Measurements from ENCODE around the gene DYNLL1. TPM values are rescaled to one million over a fixed set of nuclear protein-coding genes. Genes with fewer than 3 reads are reported as not detected.
A peak's percentile ranks its signal among the peaks of the same experiment; 100 is the strongest.

The DYNLL1 gene
- total and polyA plus RNA-seq, 2 experiments from 2014 or later: 310 to 868 TPM

GRCh38 chr12:120536064-120536791, 40.3 kb downstream of the DYNLL1 start:
- H3F3A ChIP-seq (replicated peaks; ENCODE audit: low read depth): peaks cover 2% of the 10 kb centered on the region; the same call in 1 of the 2 replicates
- no peak for ATAC-seq
- peak overlapping the region; percentile 53 for H3K27ac ChIP-seq (ENCODE audit: low read depth)
- H2AFZ ChIP-seq: no peak overlapping the region
- H3K9me3 Mint-ChIP-seq: no peaks in the 10 kb centered on the region
- H3K4me3 ChIP-seq: peak overlapping the region; percentile 86
- no peak overlapping the region for H3K27ac Mint-ChIP-seq
- peaks cover 19% of the 10 kb centered on the region; the same call in 2 of the 3 replicates for H3K36me3 Mint-ChIP-seq (ENCODE audit: low read depth)
- no peaks in the 10 kb centered on the region for H3K36me3 ChIP-seq (ENCODE audit: insufficient read depth)
- H3K9me2 ChIP-seq (ENCODE audit: insufficient read depth): no peaks in the 10 kb centered on the region
- H3K4me2 ChIP-seq: peak overlapping the region; percentile 85
- H3K4me1 ChIP-seq (ENCODE audit: insufficient read depth): peaks cover 37% of the 10 kb centered on the region
- H3K4me1 Mint-ChIP-seq: peaks cover 27% of the 10 kb centered on the region
- no peaks in the 10 kb centered on the region for H3K27me3 ChIP-seq (ENCODE audit: insufficient read depth)
- no peak for DNase-seq (ENCODE audit: low spot score)
- TF ChIP-seq REST (IDR thresholded peaks at IDR 0.05; ENCODE audit: unreplicated experiment): no peak
- no peak for TF ChIP-seq NANOG (IDR thresholded peaks at IDR 0.05; ENCODE audit: borderline replicate concordance)
- TF ChIP-seq ETS1 (IDR thresholded peaks at IDR 0.05): no peak
- no peak for TF ChIP-seq ZNF331 (CRISPR knock-in tag; IDR thresholded peaks at IDR 0.05; ENCODE audit: low read depth)
- no peak for TF ChIP-seq CREB1 (CRISPR knock-in tag; IDR thresholded peaks at IDR 0.05; ENCODE audit: low read depth)
- no peak for TF ChIP-seq ZNF114 (CRISPR knock-in tag; IDR thresholded peaks at IDR 0.05)
- no peak for TF ChIP-seq ZNF462 (CRISPR knock-in tag; IDR thresholded peaks at IDR 0.05)
- TF ChIP-seq EZH2phosphoT487 (IDR thresholded peaks at IDR 0.05; ENCODE audit: unreplicated experiment): no peak
- TF ChIP-seq POLR2AphosphoS5 (IDR thresholded peaks at IDR 0.05; ENCODE audit: low read depth): no peak
- TF ChIP-seq EZH2 (IDR thresholded peaks at IDR 0.05; ENCODE audit: low read depth, unreplicated experiment): no peak
- TF ChIP-seq JUNB (IDR thresholded peaks at IDR 0.05; ENCODE audit: unreplicated experiment): no peak
- TF ChIP-seq, protein P1, sequence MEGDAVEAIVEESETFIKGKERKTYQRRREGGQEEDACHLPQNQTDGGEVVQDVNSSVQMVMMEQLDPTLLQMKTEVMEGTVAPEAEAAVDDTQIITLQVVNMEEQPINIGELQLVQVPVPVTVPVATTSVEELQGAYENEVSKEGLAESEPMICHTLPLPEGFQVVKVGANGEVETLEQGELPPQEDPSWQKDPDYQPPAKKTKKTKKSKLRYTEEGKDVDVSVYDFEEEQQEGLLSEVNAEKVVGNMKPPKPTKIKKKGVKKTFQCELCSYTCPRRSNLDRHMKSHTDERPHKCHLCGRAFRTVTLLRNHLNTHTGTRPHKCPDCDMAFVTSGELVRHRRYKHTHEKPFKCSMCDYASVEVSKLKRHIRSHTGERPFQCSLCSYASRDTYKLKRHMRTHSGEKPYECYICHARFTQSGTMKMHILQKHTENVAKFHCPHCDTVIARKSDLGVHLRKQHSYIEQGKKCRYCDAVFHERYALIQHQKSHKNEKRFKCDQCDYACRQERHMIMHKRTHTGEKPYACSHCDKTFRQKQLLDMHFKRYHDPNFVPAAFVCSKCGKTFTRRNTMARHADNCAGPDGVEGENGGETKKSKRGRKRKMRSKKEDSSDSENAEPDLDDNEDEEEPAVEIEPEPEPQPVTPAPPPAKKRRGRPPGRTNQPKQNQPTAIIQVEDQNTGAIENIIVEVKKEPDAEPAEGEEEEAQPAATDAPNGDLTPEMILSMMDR (conservative IDR thresholded peaks at IDR 0.05; ENCODE audit: low read depth in 2 of 2): no peak
- peaks cover 68% of the 10 kb centered on the region for H3K79me2 ChIP-seq (replicated peaks; ENCODE audit: insufficient read depth)
- peaks cover 5% of the 10 kb centered on the region for H3K27me3 Mint-ChIP-seq (ENCODE audit: insufficient read depth, low read depth, poor library complexity)
- peaks cover 50% of the 10 kb centered on the region for H4K20me1 ChIP-seq (replicated peaks; ENCODE audit: insufficient read depth)
- H3K4me3 Mint-ChIP-seq: peak overlapping the region; percentile 94

All from GM23338 (cell line).